ENCODE results near the gene FBXL17.

GRCh38 chr5:107817436-107817835, 564.5 kb downstream of the FBXL17 start:
- no peak for TF ChIP-seq ESRRA (IDR thresholded peaks at IDR 0.05; ENCODE audit: borderline replicate concordance, low read length)
- no peak for TF ChIP-seq CTCF (IDR thresholded peaks at IDR 0.05)
- no peak for TF ChIP-seq CHD2 (IDR thresholded peaks at IDR 0.05; ENCODE audit: low read length, partially characterized antibody)
- TF ChIP-seq ZSCAN20 (CRISPR knock-in tag; IDR thresholded peaks at IDR 0.05), result no peak
- TF ChIP-seq POLR2A (IDR thresholded peaks at IDR 0.05; ENCODE audit: low read length), result no peak
- TF ChIP-seq MYC (IDR thresholded peaks at IDR 0.05; ENCODE audit: borderline replicate concordance, low read length), result no peak
- no peak for TF ChIP-seq EP300 (IDR thresholded peaks at IDR 0.05)
- no peak for TF ChIP-seq RCOR1 (IDR thresholded peaks at IDR 0.05; ENCODE audit: low read depth, low read length)
- TF ChIP-seq RNF2 (IDR thresholded peaks at IDR 0.05; ENCODE audit: borderline replicate concordance, low read depth), result no peak

Measured in A549 (cell line).